GM21381 (cell line): Measurements from ENCODE around the gene TRPV4.

ENCODE experiments used
- ATAC-seq: cut with Tn5 transposase; IDR thresholded peaks from one replicate; pipeline ENCODE4 v1.9.1; 2021; ENCODE audit warnings: mild to moderate bottlenecking, moderate library complexity; ENCODE audit not compliant: unreplicated experiment

Gene TRPV4

DNA sequence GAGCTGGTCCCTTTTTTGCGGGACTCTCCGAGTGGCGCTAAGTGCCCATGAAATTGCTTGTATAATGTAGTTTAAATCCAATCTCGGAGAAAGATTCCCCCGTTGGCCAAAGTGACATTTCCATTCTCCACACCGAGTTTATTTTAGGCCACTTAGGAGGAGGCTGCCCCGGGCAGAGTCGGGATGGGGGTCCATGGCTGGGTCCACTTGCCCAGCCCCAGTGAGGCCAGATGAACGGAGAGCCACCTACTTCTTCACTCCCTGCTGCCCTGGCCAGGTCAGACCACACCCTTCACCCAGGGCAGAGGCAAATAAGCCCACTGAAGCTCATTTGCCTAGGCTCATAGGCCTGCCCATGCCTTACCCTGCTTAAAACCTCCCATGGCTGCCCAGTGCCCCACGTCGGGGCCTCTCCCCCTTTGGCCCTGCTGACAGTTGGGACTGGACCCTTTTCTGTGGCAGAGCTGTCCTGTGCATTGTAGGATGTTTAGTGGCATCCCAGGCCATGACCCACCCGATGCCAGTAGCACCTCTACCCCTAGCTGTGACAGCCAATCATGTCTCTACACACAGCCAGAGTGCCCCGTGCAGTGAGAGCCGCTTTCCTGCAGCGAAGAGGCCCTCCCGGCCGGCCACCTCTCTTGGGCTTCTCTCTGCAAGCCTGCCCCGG, 68.3 kb downstream of the TRPV4 start:
- no peak for ATAC-seq

DNA sequence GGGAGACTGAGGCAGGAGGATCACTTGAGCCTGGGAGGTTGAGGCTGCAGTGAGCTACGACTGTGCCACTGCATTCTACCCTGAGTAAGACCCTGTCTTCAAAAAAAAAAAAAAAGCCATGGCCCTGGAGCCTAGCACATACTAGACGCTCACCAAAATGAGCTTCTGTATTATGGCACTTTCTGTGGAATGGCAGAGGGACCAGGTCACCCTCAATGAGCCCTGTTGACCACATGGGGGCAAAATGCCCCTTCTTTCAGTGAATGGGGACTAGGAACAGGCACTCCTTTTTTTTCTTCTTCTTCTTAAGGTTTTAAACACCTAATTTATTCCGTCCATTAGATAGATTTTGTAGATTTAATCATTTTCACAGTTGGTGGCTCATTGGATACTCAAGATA, 69.1 kb downstream of the TRPV4 start:
- ATAC-seq: no peak

DNA sequence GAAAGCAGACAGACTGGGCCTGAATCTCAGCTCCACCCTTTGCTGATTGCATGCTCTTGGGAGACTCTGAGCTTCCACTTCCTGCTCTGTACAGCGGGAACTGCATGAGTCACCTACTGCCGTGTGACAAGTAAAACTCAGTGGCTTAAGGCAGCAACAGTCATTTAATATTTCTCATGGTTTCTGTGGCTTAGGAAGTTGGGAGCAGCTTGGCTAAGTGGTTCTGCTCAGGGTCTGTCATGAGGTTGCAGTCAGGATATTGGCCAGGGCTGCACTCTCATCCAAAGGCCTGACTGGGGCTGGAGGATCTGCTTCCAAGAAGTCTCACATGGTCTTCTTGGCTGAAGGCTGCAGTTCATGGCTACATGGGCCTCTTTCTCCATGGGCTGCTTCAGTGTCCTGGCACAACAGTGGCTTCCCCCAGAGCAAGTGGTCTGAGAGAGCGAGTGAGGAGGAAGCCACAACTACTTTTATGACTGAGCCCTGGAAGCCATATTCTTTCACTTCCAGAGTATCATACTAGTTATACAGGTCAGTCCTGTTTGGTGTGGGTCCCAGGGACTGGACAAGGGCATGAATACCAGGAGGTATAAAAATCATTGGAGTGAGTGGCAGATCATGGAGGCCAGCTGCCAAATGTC, 69.9 kb downstream of the TRPV4 start:
- no peak for ATAC-seq

DNA sequence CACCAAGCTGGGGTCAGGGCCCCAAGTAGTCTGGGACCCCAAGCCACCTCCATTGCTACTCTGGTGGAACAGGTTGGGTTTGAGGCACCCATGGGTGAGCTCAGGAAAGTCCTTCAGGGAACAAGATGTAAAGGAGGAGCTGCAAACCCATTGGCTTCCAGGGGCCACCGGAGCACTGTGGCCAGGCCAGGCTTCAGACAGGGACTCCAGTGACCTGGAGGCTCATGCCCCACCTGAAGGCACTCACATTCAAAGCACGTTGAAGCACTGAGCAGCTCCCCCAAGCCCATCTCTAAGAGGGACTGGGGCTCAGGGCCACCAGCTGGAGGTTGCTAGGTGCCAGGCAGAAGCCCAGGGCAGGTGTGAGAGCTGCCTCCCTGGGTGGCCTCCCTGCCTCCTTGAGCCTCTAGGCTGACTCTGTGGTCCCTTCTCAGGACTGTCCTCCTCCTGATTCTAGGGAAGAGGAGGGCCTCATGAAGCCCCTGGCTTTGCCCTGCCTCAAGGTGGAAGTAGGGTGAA, 70.5 kb downstream of the TRPV4 start:
- ATAC-seq: no peak

DNA sequence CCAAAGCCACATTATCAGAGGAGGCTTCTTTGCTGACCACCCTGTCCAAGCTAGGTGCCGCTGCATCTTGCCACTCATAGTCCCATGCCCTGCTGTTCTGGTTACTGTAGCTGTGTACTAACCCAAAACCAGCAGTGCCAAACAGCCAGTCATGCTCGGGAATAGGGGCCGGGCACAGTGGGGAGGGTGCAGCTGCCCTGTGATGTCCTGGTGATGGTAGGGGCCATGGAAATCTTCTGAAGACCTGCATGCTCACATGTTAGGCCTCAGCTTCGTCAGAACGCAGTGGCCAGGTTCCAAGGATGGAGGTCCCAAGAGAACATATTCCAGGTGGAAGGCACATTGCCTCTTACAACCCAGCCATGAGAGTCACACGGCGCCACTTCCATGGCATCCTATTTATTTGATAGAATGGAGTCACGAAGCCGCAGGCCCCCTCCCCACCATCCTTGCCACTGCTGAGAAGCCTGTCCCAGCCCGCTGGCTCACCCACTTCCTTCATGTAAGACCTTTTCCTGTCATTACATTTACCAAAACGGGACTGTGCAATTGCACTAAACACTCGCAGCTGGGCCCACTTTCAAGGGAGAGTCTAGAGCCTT, 71.0 kb downstream of the TRPV4 start:
- no peak for ATAC-seq

DNA sequence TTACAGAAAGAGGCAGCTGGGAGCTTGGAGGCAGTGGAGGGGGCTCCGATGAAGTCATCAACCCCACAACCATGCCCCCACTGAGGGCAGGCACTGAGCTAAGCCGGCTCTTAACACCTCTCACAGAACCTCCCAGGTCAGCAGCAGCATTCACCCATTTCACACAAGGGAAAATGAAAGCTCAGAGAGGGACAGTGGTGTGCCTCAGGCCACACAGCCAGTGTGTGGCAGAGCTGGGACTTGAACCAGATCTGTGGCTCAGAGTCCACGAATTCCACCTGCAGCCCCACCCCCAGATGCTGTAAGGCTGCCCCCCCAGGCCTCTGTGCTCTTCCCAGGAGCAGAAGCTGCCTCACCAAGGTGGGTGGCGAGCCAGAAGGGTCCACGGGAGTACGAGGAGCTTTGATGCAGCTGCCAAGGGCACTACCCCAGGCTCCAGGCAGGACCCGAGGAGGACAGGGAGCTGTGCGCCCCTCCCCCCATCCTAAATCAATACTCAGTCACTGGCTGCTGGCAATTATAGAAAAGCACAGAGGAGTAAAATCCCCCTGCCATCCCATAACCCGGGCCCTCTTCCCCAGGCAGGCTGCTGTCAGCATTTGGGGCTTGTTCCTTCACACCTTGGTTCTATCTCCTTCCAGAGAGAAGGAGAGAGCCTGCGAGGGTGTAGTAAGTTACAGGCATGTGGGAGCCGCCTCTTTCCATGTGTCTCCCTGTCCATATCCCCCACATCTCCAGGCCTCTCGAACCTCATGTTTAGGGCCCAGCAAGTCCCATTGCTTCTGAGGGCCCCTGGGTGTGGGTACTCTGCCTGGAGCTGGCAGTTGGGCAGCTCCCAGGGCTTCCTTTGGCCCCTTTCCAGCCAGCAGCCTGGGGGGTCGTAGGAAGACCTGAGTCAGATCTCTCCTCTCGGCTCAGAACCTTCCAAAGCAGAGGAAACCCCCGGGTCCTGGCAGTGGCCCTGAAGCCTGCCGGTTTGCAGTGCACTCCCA, 72.0 kb downstream of the TRPV4 start:
- no peak for ATAC-seq

DNA sequence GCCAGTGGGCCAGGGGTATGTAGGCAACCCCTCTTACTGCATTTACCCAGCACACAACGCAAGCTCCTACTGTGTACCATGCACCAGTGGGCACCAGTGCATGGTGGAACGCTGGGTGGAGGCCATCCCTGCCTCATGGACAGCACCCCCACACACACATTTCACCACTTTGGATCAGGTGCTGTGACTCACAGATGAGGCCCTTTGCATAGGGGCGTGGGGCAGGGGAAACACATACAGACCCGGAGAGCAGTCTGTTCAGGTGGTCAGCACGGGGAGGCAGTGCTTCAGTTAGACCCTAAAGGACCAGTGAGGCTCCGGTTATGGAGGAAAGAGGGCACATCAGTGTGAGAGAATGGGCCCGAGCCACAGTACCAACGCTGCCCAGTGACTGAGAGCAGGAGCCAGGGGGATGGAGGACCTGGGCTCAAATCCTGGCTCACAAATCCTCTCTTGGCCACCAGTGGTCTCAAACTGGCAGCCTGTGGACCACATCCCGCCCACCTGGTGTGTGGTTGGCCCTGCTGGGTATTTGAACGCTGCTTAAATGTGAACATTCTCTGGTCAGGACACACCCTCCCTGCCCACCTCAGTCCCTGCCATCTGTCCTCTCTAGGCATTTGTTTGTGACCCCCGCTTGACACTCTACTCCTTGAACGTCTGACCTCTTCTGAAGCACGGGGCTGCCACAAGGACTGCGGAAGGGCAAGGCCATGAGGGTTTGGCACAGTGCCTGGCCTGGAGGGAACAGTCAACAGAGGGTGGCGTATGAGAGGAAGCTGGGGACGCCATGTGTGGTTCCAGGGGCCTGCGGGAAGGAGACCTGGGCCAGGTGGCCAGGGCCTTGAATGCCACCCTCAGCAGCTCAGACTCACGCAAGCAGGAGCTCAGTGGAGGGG, 72.9 kb downstream of the TRPV4 start:
- ATAC-seq: no peak

DNA sequence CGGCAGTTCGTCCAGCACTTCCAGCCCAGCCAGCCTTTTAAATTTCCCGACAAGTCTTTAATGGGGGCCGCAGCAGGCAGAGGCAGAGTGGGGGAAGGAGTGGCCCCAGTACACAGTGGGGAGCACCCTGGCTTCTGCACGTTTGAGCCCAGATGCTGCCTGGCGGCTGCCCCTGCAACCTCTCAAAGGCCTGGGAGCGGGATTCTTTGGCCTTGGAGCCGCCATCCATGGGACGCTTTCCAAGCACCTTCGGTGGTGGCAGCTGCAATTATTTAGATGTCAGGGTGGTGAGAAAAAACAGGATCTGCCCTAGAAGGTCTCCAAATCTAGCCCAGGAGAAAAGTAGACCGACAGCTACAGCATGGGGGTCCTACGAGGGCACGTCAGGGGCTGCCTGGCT, 73.6 kb downstream of the TRPV4 start:
- ATAC-seq: no peak

DNA sequence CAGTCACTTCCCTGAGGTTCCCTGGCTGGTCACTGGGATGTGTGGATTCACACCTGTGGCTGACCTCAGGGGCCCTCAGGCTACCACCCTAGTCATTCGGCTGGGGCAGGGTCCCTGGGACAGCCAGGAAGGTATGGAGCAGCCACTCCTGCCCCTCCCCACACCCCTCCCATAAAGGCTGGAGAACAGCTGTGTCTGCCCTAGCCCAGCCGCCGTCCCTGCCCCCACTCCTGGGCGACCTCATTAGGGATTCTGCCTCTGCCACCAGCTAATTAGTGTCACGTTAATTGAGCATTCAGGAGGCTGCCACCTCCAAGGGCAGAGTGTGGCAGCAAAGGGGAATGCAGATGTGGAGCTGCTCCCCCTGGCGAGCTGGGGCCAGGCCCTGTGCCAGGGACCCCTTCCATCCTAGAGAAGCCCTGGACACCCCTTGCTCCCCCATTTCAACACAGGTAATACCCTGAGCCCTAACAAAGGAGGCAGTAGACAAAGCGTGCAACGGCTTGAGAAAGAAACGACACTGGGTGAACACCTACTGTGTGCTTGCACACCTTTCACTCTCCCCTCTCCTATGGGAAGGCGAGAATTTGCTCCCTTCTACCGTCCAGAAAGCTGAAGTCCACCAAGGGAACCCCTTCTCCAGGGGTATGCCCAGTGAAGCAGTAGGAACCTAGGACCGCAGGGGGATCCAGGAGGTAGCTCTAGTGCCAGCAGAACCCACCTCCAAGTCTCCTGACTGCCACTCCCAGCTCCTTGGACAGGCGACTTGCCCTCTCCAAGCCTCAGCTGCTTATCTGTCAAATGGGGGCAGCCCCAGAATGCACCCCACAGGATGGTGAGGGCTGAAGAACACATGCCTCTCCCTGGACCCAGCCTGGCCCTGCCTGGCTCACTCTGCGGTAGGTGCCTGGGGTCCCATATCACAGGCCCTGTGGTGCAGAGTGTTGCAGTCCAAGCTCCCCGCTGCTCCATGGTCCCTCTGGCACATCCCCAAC, 74.5 kb downstream of the TRPV4 start:
- no peak for ATAC-seq

DNA sequence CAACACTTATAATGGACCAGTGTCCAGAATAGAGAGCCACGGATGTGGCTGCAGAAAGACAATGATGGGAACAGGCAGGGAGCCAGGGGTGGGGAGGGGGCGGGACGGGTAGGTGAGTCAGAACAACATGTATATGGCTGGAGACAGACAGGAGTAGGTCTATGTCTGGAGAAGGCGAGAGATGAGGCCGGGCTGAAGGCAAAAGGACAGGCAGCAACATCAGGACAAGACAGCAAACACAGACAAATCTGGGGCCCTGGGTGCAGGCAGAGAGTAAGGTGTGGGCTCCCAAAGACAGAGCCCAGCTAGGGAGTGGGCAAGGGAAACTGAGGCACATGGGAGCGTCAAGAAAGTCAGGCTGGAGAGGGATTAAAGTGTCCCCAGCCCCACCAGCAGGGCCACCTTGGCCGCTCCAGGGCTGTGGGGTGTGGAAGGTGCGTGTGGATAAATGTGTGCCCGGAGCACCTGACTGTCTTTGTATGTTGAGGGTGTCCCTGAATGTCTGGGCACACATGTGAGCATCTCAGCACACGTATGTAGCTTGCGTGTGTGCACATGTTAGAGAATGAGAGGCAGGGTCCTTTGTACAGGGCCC, 75.4 kb downstream of the TRPV4 start:
- ATAC-seq: no peak

DNA sequence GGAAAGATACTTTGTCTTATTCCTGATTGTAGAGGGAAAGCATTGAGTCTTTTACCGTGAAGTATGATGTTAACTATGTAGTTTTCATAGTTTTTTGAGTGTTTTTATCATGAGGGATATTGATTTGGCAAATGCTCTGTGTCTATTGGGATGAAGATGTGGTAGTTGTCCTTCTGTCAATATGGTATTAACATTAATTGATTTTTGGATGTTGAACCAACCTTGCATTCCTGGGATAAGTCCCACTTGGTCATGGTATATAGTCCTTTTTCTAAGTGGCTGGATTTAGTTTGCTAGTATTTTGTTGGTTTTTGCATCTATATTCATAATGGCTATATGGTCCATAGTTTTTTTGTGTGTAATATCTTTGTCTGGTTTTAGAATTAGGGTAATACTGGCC, 76.7 kb downstream of the TRPV4 start:
- ATAC-seq: no peak

DNA sequence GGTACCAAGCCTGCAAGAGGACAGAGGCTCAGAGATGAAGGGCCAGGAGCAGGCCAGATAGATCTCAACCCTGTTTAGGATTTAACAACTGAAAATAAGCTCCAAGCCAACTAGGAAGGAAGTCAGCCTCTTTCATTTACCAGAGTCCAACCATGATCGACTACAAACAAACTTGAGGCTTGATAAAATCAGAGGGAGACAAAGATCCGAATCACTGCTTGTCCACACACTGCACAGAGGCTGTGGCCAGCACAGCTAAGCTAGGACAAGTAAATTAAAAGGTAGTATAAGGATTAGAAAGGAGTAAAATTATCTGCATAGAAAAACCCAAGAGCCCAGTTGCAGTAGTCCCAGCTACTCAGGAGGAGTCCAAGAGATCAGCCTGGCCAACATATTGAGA, 79.2 kb downstream of the TRPV4 start:
- no peak for ATAC-seq

DNA sequence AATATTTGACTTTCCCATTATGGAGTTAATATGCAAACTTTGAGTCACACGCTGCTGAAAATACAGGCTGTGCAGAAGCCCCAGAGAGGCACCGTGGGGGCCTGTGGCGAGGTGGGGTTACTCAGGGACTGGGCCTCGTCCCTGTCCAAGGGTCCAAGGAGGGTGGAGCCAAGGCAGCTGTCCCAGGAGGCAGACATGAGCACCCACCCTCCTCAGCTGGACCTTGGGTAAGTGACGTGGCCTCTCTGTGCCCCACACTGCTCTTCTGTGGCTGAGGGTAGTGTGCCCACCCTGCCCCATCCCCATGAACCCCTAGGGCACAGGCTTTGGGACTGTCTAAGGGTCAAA, 80.2 kb downstream of the TRPV4 start:
- ATAC-seq: no peak

DNA sequence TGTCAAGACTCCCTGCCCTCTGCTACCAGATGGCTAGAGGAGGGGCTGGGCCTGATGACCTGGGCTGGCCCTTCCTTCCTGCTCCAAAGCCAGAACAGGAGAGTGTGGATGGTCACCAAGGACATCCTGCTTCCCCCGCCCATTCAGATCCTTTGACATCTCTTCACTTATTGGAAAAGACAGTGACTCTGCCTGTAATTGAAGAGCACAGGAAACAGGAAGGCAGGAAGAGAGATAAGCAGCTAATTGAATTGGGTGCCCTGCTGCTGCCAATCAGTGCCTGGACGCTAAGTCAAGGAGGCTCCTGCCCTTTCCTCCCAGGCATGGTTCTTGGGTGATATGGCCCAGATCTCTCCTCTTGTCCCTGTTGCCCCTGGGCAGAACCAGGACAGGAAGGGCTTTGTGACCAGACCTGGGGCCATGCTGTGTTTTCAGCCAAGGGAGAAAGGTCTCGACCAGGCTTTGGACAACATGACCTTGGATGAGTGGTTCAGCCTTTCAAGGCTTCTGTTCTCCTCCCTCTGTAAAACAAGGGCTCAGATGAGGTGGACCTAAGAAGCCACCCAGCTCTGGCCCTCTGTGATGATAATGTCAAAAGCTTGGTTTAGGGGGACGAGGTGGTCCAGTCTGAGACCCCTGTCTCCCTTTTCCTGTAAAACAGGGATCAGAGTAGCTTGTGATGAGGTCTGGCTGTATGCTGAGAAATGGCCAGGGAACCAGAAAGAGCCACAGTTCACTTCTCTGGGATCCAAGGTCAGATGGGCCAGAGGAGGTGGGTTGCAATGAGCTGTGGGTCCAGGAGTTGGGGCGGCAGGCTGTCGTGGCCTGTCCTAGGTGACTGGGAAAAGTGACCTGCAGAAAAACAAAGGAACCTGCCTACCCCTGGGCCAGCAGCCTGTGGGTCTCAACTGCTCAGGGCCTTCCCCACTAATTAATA, 80.8 kb downstream of the TRPV4 start:
- no peak for ATAC-seq

DNA sequence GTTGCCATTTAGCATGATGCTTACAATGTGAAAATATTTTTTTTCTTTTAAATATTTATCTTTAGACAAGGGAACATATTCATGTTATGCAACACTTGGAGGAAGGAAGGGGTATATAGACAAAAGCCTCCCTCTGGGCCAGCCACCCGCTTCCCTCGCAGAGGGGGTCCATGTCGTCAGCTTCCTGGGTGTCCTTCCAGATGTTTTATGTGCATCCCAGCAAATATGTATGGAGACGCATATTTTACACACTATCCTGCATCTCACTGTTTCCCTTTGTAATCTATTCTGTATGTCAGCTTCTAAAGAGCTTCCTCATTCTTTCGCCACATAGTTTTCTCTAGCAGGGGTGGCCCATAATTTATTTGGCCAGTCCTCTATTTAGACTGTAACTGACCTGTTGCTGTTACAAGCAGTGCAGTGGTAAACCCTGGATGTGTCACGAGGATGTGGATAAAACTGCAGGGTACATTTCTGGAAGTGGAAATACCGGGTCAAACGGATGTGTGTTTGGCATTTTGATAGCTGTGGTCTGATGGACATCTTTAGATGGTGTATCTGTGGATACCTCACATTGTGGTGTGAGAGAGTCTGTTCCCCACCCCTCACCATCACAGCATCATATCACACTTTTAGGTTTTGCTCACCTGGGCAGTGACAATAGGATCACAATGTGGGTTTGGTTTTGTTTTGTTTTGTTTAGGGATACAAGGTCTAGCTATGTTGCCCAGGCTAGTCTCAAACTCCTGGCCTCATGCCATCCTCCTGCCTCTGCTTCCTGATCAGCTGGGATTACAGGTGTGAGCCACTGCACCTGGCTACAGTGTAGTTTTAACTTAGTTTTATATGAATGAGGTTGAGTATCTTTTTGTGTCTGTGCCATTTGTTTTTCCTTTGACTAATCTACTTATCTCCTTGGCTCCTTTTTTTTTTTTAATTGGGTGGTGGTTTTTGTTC, 87.9 kb downstream of the TRPV4 start:
- ATAC-seq: no peak

DNA sequence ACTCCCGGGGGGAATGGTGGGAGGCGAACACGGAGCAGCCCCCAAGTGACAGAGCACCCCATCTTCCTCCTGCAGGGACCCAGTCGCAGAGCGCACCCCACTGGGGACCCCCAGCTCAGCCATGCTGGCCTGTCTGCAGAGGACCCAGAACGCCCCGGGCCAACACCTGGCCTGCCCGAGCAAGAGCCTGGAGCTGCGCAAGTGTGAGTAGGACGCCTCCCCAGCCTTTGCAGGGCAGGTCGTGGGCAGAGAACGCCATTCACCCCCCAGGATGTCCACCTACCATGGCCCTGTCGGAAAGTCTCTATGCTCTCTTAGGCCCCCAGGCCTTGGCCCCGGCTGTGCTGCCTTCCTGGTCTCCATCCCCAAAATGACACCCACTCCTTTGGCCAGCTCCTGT, 89.2 kb downstream of the TRPV4 start:
- no peak for ATAC-seq
